GM10847 (cell line): ENCODE measurements around the gene ARHGEF2.

Source experiments
- POLR2A ChIP-seq: IDR thresholded peaks from 2 replicates; pipeline ENCODE4 v1.6.1; 2011; ENCODE audit not compliant: insufficient read length; ENCODE audit errors: extremely low read depth

Gene ARHGEF2

DNA sequence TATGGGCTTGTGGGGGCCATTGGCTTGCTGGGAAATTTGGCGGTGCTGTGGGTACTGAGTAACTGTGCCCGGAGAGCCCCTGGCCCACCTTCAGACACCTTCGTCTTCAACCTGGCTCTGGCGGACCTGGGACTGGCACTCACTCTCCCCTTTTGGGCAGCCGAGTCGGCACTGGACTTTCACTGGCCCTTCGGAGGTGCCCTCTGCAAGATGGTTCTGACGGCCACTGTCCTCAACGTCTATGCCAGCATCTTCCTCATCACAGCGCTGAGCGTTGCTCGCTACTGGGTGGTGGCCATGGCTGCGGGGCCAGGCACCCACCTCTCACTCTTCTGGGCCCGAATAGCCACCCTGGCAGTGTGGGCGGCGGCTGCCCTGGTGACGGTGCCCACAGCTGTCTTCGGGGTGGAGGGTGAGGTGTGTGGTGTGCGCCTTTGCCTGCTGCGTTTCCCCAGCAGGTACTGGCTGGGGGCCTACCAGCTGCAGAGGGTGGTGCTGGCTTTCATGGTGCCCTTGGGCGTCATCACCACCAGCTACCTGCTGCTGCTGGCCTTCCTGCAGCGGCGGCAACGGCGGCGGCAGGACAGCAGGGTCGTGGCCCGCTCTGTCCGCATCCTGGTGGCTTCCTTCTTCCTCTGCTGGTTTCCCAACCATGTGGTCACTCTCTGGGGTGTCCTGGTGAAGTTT lies 36.4 kb downstream of the ARHGEF2 start:
- TF ChIP-seq POLR2A: no peak

GRCh38 chr1:155940993-155941844 lies 37.1 kb downstream of the ARHGEF2 start, which contains the start of gene RXFP4:
TSS of gene RXFP4 (plus strand) at chr1:155941638. CDS start at chr1:155941710, 72 bp downstream.
- no peak for TF ChIP-seq POLR2A

- no peak for TF ChIP-seq POLR2A
Observed at GRCh38 chr1:155940482-155940992, 37.8 kb downstream of the ARHGEF2 start.

DNA sequence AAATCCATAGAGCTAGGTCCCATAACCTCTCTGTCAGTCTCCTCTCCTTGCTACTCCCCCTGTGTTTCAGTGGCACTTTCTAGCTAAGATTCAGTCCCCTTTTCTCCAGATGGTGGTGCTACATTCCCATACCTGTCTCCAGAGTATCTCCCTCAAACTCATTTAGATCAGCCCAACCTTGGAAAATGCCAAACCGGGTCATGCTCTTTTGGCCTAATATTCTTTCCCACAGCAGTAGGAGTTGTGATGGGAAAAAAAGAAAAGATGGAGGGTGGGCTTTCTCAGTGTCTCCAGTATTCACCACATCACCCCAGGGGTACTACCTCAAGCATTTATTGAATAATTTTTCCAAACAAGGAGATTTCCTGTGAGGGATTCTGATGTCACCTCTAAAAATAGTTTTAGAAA lies 40.1 kb downstream of the ARHGEF2 start:
- TF ChIP-seq POLR2A: no peak

DNA sequence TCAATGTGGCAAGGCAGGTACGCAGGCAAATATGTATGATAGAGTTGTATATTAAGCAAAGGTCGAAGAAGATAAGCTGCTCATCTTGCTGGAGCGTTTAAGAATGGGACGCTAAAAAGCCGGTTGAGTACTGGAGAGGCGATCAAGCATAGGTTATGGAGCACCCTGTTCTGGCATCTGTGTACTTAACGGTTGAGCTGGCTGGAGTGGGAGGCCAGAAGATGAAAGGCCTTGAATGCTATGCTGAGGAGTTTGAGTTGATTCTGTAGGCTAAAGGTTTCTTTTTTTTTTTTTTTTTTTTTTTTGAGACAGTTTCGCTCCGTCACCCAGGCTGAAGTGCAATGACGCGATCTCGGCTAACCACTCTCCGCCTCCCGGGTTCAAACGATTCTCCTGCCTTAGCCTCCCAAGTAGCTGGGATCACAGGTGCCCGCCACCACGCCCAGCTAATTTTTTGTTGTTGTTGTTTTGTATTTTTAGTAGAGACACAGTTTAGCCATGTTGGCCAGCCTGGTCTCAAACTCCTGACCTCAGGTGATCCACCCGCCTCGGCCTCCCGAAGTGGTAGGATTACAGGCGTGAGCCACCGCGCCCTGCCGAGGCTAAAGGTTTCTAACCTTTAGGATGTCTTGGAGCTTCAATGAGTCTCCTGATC lies 43.3 kb downstream of the ARHGEF2 start:
- TF ChIP-seq POLR2A: no peak

DNA sequence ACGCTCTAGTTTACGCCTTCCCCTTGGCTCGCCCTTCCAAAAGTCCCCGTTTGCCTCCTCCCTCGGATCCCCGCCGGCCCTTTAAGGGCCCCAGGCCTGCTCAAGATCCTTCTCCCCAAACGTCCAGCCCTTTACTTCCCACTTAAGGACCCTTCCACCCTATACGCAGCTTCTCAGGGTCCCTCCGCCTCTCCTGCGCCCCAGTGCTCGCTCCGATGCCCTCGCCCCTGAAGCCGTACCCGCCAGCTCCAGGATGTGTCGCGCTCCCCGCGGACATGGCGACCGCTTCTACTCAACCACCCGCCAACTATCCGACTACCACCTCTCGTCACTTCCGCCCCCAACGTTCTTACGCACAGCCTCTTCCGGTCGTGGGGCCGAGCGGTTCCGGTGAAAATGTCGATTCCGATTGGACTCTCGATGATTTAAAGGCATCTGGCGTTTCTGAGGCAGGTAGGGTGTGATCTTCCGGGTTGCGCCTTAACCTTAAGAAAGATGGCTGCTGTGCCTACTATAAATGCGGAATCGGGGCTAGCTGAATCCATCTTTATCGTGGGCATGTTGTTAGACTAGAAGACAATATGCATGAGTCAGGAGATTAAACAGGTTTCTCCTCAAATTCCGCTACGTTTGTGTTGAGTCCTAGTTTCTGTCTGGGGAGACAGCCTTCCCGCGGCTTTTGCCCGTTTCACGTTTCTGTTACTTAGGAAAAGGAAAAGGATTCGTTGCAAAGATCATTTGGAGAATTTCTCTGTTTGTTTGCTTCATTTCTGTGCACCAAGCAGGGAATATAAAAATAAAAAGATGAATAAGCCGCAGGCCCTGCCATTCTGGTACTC lies 44.0 kb downstream of the ARHGEF2 start, which contains the start of gene KHDC4:
Gene KHDC4 (minus strand): TSS at position 317 of the 839 bp plus-strand sequence. CDS start 40 bp downstream, at position 277.
- peak; percentile 96 for TF ChIP-seq POLR2A

- no peak for TF ChIP-seq POLR2A
Observed at GRCh38 chr1:155933591-155934096, 44.7 kb downstream of the ARHGEF2 start.

- no peak for TF ChIP-seq POLR2A
Observed at GRCh38 chr1:155932487-155932886, 45.9 kb downstream of the ARHGEF2 start.

- no peak for TF ChIP-seq POLR2A
Observed at GRCh38 chr1:155932081-155932480, 46.3 kb downstream of the ARHGEF2 start.

DNA sequence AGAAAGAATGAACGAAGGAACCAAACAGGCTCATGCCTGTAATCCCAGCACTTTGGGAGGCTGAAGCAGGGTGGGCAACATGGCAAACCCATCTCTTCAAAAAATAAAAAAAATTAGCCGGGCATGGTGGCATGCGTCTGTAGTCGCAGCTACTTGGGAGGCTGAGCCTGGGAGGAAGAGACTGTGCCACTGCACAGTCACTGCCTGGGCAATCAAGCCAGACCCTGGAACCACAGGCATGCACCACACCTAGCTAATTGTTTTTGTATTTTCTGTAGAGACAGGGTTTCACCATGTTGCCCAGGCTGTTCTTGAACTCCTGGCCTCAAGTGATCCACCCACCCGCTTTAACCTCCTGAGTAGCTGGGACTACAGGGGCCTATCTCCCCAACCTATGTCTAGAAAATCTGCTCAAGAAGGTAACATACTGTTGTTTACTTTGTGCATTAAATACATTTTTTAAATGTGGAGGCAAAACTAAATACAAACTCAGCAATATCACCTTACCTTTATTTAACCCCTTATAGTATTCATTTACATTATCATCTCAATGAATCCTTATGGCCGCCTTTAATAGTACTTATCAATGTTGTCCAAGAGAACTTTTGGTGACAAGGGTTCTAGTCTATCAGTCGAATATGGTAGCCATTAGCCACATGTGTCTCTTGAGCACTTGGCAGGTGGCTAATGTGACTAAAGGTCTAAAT lies 46.9 kb downstream of the ARHGEF2 start:
- no peak for TF ChIP-seq POLR2A

DNA sequence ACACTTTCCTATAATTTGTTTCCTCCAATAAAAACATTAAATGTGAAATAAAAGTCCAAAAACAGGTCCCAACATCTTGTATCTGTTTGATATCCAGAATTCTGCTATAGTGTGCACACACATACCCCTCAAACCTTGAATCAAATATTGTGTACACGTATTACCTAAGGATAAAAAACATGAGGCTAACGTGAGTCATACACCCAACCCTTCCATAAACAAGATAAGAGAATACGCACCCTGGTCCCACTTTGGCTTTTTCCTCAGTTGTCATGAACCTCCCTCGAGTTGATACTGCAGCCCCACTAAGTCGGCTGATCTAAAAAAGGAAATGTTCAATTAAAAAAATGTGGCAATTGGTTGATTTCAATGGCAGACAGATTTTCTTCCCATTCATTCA lies 49.3 kb downstream of the ARHGEF2 start:
- TF ChIP-seq POLR2A: no peak

GRCh38 chr1:155925506-155925905 lies 52.8 kb downstream of the ARHGEF2 start:
- TF ChIP-seq POLR2A: no peak

DNA sequence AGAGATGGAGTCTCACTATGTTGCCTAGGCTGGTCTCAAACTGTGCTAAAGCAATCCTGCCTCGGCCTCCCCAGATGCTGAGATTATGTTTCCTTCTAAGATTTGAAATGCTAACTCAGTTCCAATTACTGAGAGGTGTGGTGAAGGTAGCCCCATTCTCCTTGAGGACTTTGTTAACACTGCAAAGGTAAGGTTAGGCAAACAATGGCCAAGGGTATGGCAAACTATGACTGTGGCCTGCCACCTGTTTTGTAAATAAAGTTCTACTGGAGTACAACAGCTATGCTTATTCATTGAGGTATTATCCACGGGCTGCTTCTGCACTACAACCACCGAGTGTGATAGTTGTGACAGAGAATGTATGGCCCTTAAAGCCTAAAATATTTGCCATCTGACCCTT lies 57.6 kb downstream of the ARHGEF2 start:
- TF ChIP-seq POLR2A: no peak

- no peak for TF ChIP-seq POLR2A
Observed at GRCh38 chr1:155919801-155920200, 58.5 kb downstream of the ARHGEF2 start.

GRCh38 chr1:155918660-155919059 lies 59.7 kb downstream of the ARHGEF2 start:
- no peak for TF ChIP-seq POLR2A
